ENCODE results near the gene CENPO. TPM values are rescaled to one million over a fixed set of nuclear protein-coding genes. Genes with fewer than 3 reads are reported as not detected.

The CENPO gene
- total RNA-seq, 2 experiments from 2014 or later: 53.6 to 59.2 TPM

DNA sequence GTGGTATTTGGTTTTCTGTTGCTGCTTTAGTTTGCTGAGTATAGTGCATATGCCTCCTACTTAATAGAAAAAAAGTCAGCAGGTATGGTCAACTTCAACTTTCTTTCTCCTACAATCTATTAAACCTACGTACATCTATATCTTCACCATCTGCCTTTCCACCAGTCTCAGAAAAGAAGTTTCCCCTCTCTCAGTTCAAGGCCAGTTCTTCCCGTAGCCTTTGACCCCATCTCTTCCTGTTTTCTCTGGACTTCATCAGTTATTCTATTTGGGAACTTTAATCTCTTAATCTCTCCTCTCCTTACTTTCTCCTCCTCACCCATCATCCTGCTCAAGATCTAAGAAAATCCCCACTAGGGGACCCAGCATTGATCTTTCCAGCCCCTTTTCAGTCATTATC lies 5.7 kb upstream of the CENPO start:
- Histone ChIP-seq H3K27ac (ENCODE audit: low read depth, low read length, poor library complexity, severe bottlenecking) (no peak overlapping the region), H3K9me3 (ENCODE audit: low read length) (peaks cover 14% of the 10 kb centered on the region; the same call in 1 of the 2 replicates), H3K4me1 (ENCODE audit: insufficient read depth, low read length, poor library complexity, severe bottlenecking) (peaks cover 34% of the 10 kb centered on the region), H3K4me2 (ENCODE audit: low read length) (no peak overlapping the region), H3K79me2 (ENCODE audit: insufficient read depth, low read depth, low read length) (peaks cover 14% of the 10 kb centered on the region; the same call in 1 of the 2 replicates), H4K20me1 (ENCODE audit: insufficient read depth, low read length) (no peaks in the 10 kb centered on the region), H3K36me3 (ENCODE audit: insufficient read depth, low read length) (peaks cover 3% of the 10 kb centered on the region; the same call in 1 of the 2 replicates), H3K9me2 (ENCODE audit: insufficient read depth, low read length) (no peaks in the 10 kb centered on the region), H3K4me3 (ENCODE audit: low read depth, low read length, poor library complexity, severe bottlenecking) (no peak overlapping the region), H2AFZ (ENCODE audit: low read length) (no peak overlapping the region; the same call in 1 of the 2 replicates)
- TF ChIP-seq CTCF (conservative IDR thresholded peaks at IDR 0.05; ENCODE audit: low read length): no peak
- no peak for TF ChIP-seq EZH2phosphoT487 (IDR thresholded peaks at IDR 0.05; ENCODE audit: borderline replicate concordance, low read depth, low read length)
- POLR2A ChIA-PET: interaction anchor here (0.7 kb wide), 1 partner anchor 414 kb away, joined by 3 read pairs; no protein-coding TSS in a partner anchor
- no TSS peak for BruUV-seq (replicated peaks)
- CTCF ChIA-PET (ENCODE audit: unreplicated experiment): no interaction called here
- no peak for DNase-seq (ENCODE audit: low spot score)
- intact Hi-C loops (cut with micrococcal nuclease; ENCODE audit: unreplicated experiment): no loop called here

GRCh38 chr2:24788816-24789215 lies 4.4 kb upstream of the CENPO start:
- no peak overlapping the region for H3K4me2 ChIP-seq (ENCODE audit: low read length)
- ChIA-PET POLR2A (no interaction called here), CTCF (ENCODE audit: unreplicated experiment) (no interaction called here)
- DNase-seq (ENCODE audit: low spot score): no peak
- no peaks in the 10 kb centered on the region for H4K20me1 ChIP-seq (ENCODE audit: insufficient read depth, low read length)
- no peaks in the 10 kb centered on the region for H3K9me2 ChIP-seq (ENCODE audit: insufficient read depth, low read length)
- BruUV-seq (replicated peaks): no TSS peak
- no peak overlapping the region for H3K27ac ChIP-seq (ENCODE audit: low read depth, low read length, poor library complexity, severe bottlenecking)
- peaks cover 12% of the 10 kb centered on the region; the same call in 1 of the 2 replicates for H3K9me3 ChIP-seq (ENCODE audit: low read length)
- peaks cover 20% of the 10 kb centered on the region for H3K79me2 ChIP-seq (ENCODE audit: insufficient read depth, low read depth, low read length)
- peaks cover 34% of the 10 kb centered on the region for H3K4me1 ChIP-seq (ENCODE audit: insufficient read depth, low read length, poor library complexity, severe bottlenecking)
- H3K4me3 ChIP-seq (ENCODE audit: low read depth, low read length, poor library complexity, severe bottlenecking): no peak overlapping the region
- peaks cover 3% of the 10 kb centered on the region; the same call in 1 of the 2 replicates for H3K36me3 ChIP-seq (ENCODE audit: insufficient read depth, low read length)
- intact Hi-C loops (cut with micrococcal nuclease; ENCODE audit: unreplicated experiment): no loop called here
- TF ChIP-seq EZH2phosphoT487 (IDR thresholded peaks at IDR 0.05; ENCODE audit: borderline replicate concordance, low read depth, low read length) (no peak), CTCF (conservative IDR thresholded peaks at IDR 0.05; ENCODE audit: low read length) (no peak)
- no peak overlapping the region for H2AFZ ChIP-seq (ENCODE audit: low read length)

- peak overlapping the region; percentile 91 for H3K4me3 ChIP-seq (ENCODE audit: low read depth, low read length, poor library complexity, severe bottlenecking)
- peaks cover 47% of the 10 kb centered on the region for H3K79me2 ChIP-seq (ENCODE audit: insufficient read depth, low read depth, low read length)
- TF ChIP-seq CTCF (conservative IDR thresholded peaks at IDR 0.05; ENCODE audit: low read length) (no peak), EZH2phosphoT487 (IDR thresholded peaks at IDR 0.05; ENCODE audit: borderline replicate concordance, low read depth, low read length) (no peak)
- peaks cover 23% of the 10 kb centered on the region for H3K36me3 ChIP-seq (ENCODE audit: insufficient read depth, low read length)
- no peaks in the 10 kb centered on the region for H3K9me2 ChIP-seq (ENCODE audit: insufficient read depth, low read length)
- H3K27ac ChIP-seq (ENCODE audit: low read depth, low read length, poor library complexity, severe bottlenecking): no peak overlapping the region
- no peaks in the 10 kb centered on the region for H3K9me3 ChIP-seq (ENCODE audit: low read length)
- peak overlapping the region; percentile 90 for H3K4me2 ChIP-seq (ENCODE audit: low read length)
- peak overlapping the region; percentile 77; the same call in 1 of the 2 replicates for H2AFZ ChIP-seq (ENCODE audit: low read length)
- intact Hi-C loops (cut with micrococcal nuclease; ENCODE audit: unreplicated experiment): loop anchor here (5.0 kb wide), 1 partner anchor 299 kb away; the partner anchor contains the start of gene NCOA1
- H3K4me1 ChIP-seq (ENCODE audit: insufficient read depth, low read length, poor library complexity, severe bottlenecking): peaks cover 30% of the 10 kb centered on the region
- H4K20me1 ChIP-seq (ENCODE audit: insufficient read depth, low read length): peaks cover 6% of the 10 kb centered on the region; the same call in 1 of the 2 replicates
- no TSS peak for BruUV-seq (replicated peaks)
- POLR2A ChIA-PET: no interaction called here
- CTCF ChIA-PET (ENCODE audit: unreplicated experiment): interaction anchor here (0.6 kb wide), 1 partner anchor 775 kb away, joined by 4 read pairs; no protein-coding TSS in a partner anchor
- DNase-seq (ENCODE audit: low spot score): no peak
These were observed 1.8 kb upstream of the CENPO start for GRCh38 chr2:24791452-24791851.
